A673 (cell line): ENCODE data around the gene REC114.

Experiments
- CTCF ChIP-seq: fragments of 300-800, 200-600 bp; sonication (generic); conservative IDR thresholded peaks from 2 replicates; pipeline ENCODE4 v1.5.1; 2017; ENCODE audit warnings: low read depth, mild to moderate bottlenecking, antibody characterized with exemption, low read length, moderate library complexity, mixed read lengths
- EZH2 ChIP-seq: fragments of 200-600 bp; sonication (generic); IDR thresholded peaks from 2 replicates; pipeline ENCODE4 v1.6.1; 2017; ENCODE audit warnings: borderline replicate concordance, low read depth, mild to moderate bottlenecking, mixed read lengths, antibody characterized with exemption, low read length; ENCODE audit not compliant: poor library complexity, severe bottlenecking

GRCh38 chr15:73602992-73603391 lies 160.0 kb downstream of the REC114 start:
- TF ChIP-seq CTCF (no peak), EZH2 (no peak)
